Brain microvascular endothelial cell (primary cell): ENCODE results near the gene RERE.
"Not testable (repeated sequence)": the region's sequence is repeated elsewhere in the genome, so short reads cannot be mapped to it uniquely, and the experiment has no call there.

Source experiments
- DNase-seq: peaks from one replicate; pipeline ENCODE4 v3.0.0-alpha.2; 2020
- H3K27ac ChIP-seq: fragments of 250-450 bp; sonication (Bioruptor Pico); 2 replicates; pipeline ENCODE4 v1.5.1; 2020; ENCODE audit warnings: mild to moderate bottlenecking, moderate library complexity
- H3K27me3 ChIP-seq: fragments of 250-450 bp; sonication (Bioruptor Pico); replicated peaks from 2 replicates; pipeline ENCODE4 v1.5.1; 2020; ENCODE audit warnings: mild to moderate bottlenecking
- H3K36me3 ChIP-seq: fragments of 250-450 bp; sonication (Bioruptor Pico); replicated peaks from 2 replicates; pipeline ENCODE4 v1.5.1; 2020; ENCODE audit warnings: mild to moderate bottlenecking
- H3K4me3 ChIP-seq: 2 replicates; pipeline ENCODE4 v1.5.1; 2011; ENCODE audit warnings: low read depth, mild to moderate bottlenecking, control low read depth, low read length, moderate library complexity
- CTCF ChIP-seq: IDR thresholded peaks from 2 replicates; pipeline ENCODE4 v1.5.1; 2011; ENCODE audit warnings: low read depth, mild to moderate bottlenecking, moderate library complexity, low read length, control low read depth, inconsistent platforms; ENCODE audit errors: missing control alignments
- in situ Hi-C: cut with HindIII; loops from 2 replicates; pipeline ENCODE4 v1.10.0; 2017; ENCODE audit warnings: low sequenced_read_pairs, low pct_ligation_motif_present

RERE gene

GRCh38 chr1:8619917-8620502 lies 197.4 kb downstream of the RERE start:
- H3K36me3 ChIP-seq, H3K27ac ChIP-seq, DNase-seq, H3K27me3 ChIP-seq, in situ Hi-C loops, H3K4me3 ChIP-seq: not testable (repeated sequence)

GRCh38 chr1:8619419-8619818 lies 198.0 kb downstream of the RERE start:
- H3K27ac ChIP-seq, DNase-seq, in situ Hi-C loops, H3K4me3 ChIP-seq, H3K27me3 ChIP-seq, H3K36me3 ChIP-seq: not testable (repeated sequence)

- H3K4me3 ChIP-seq, in situ Hi-C loops, H3K27ac ChIP-seq, H3K36me3 ChIP-seq, H3K27me3 ChIP-seq: not testable (repeated sequence)
- TF ChIP-seq CTCF = peak; percentile 41
- DNase-seq = peak; percentile 93
These were observed 200.6 kb downstream of the RERE start for GRCh38 chr1:8616791-8617190.

GRCh38 chr1:8611634-8612515 lies 205.6 kb downstream of the RERE start:
- H3K4me3 ChIP-seq, H3K27me3 ChIP-seq, H3K27ac ChIP-seq, DNase-seq, in situ Hi-C loops, H3K36me3 ChIP-seq: not testable (repeated sequence)

GRCh38 chr1:8607906-8608305 lies 209.5 kb downstream of the RERE start:
- Histone ChIP-seq H3K27ac (no peak overlapping the region), H3K4me3 (no peak overlapping the region), H3K36me3 (no peaks in the 10 kb centered on the region), H3K27me3 (no peaks in the 10 kb centered on the region)
- no peak for DNase-seq
- TF ChIP-seq CTCF = no peak
- in situ Hi-C loops = no loop called here

- no peak for TF ChIP-seq CTCF
- DNase-seq = no peak
- in situ Hi-C loops = no loop called here
- H3K27me3 ChIP-seq = no peaks in the 10 kb centered on the region
- no peaks in the 10 kb centered on the region for H3K36me3 ChIP-seq
- H3K27ac ChIP-seq = no peak overlapping the region
- H3K4me3 ChIP-seq = no peak overlapping the region
These were observed 213.1 kb downstream of the RERE start for GRCh38 chr1:8604041-8604945.

- H3K27me3 ChIP-seq = no peaks in the 10 kb centered on the region
- H3K27ac ChIP-seq = no peak overlapping the region
- in situ Hi-C loops = no loop called here
- no peak overlapping the region for H3K4me3 ChIP-seq
- TF ChIP-seq CTCF = no peak
- no peak for DNase-seq
- H3K36me3 ChIP-seq = no peaks in the 10 kb centered on the region
These were observed 214.2 kb downstream of the RERE start for GRCh38 chr1:8603220-8603616.
